ENCODE results near the gene SEL1L3.

SEL1L3 gene

GRCh38 chr4:25826074-25826752 is 36.6 kb downstream of the SEL1L3 start:
- TF ChIP-seq TAF1 (IDR thresholded peaks at IDR 0.05; ENCODE audit: low read depth, low read length) (no peak), PAX5 (IDR thresholded peaks at IDR 0.05; ENCODE audit: insufficient read depth, low read length, severe bottlenecking) (no peak), POLR2A (IDR thresholded peaks at IDR 0.05; ENCODE audit: low read depth, low read length) (no peak), POU2F2 (IDR thresholded peaks at IDR 0.05; ENCODE audit: low read depth, low read length) (no peak), SPI1 (IDR thresholded peaks at IDR 0.05; ENCODE audit: low read depth, low read length) (no peak), POLR2AphosphoS5 (IDR thresholded peaks at IDR 0.05; ENCODE audit: low read depth, low read length) (no peak)
- FAIRE-seq (no peak), DNase-seq (ENCODE audit: insufficient read length, low spot score) (no peak)

DNA sequence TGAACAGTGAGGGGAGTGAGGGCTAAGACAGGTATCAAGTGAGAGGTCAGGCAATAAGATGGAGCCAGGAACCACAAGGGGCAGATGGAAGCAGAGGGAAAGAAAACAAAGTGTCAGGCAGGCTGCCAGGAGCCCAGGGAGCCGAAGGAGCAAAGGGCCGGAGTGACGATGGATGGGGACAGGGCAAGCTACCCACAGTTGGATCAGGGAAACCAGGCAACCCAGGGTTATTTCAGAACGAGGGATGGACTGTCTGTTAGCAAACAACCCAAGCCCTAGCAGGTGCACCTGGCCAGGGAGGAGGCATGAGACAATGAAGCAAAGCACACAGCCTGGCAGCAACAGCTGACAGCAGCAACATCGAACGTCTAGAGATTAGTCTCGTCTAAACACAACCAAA is 39.2 kb downstream of the SEL1L3 start:
- TF ChIP-seq POLR2A (IDR thresholded peaks at IDR 0.05; ENCODE audit: low read depth, low read length) (no peak), POU2F2 (IDR thresholded peaks at IDR 0.05; ENCODE audit: low read depth, low read length) (no peak), TAF1 (IDR thresholded peaks at IDR 0.05; ENCODE audit: low read depth, low read length) (no peak), PAX5 (IDR thresholded peaks at IDR 0.05; ENCODE audit: insufficient read depth, low read length, severe bottlenecking) (no peak), POLR2AphosphoS5 (IDR thresholded peaks at IDR 0.05; ENCODE audit: low read depth, low read length) (no peak), SPI1 (IDR thresholded peaks at IDR 0.05; ENCODE audit: low read depth, low read length) (no peak)
- no peak for FAIRE-seq
- DNase-seq (ENCODE audit: insufficient read length, low spot score), result no peak

DNA sequence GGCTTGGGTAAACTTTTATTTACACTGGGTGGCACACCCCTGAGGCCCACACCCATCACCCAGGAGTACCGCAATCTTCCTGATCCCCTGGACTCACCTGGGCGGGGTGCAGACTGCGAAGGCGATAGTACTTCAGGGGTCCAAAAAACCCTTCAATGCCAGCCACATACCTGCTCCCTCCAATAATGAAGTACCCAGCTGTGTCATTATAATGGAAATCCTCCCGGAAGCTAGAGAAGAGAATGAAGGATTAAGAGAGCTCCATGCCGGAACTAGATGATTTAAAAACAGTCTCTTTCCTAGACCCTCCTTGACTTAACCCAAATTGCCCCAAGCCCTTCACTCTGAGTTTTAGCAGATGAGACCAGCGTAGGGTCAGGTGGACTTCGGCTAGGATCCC is 40.9 kb downstream of the SEL1L3 start:
- TF ChIP-seq POLR2A (IDR thresholded peaks at IDR 0.05; ENCODE audit: low read depth, low read length) (no peak), POU2F2 (IDR thresholded peaks at IDR 0.05; ENCODE audit: low read depth, low read length) (no peak), SPI1 (IDR thresholded peaks at IDR 0.05; ENCODE audit: low read depth, low read length) (no peak), TAF1 (IDR thresholded peaks at IDR 0.05; ENCODE audit: low read depth, low read length) (no peak), PAX5 (IDR thresholded peaks at IDR 0.05; ENCODE audit: insufficient read depth, low read length, severe bottlenecking) (no peak), POLR2AphosphoS5 (IDR thresholded peaks at IDR 0.05; ENCODE audit: low read depth, low read length) (no peak)
- FAIRE-seq, result no peak
- DNase-seq (ENCODE audit: insufficient read length, low spot score), result no peak

- no peak for TF ChIP-seq TAF1 (IDR thresholded peaks at IDR 0.05; ENCODE audit: low read depth, low read length)
- TF ChIP-seq POLR2AphosphoS5 (IDR thresholded peaks at IDR 0.05; ENCODE audit: low read depth, low read length), result no peak
- TF ChIP-seq SPI1 (IDR thresholded peaks at IDR 0.05; ENCODE audit: low read depth, low read length), result no peak
- no peak for TF ChIP-seq PAX5 (IDR thresholded peaks at IDR 0.05; ENCODE audit: insufficient read depth, low read length, severe bottlenecking)
- TF ChIP-seq POLR2A (IDR thresholded peaks at IDR 0.05; ENCODE audit: low read depth, low read length), result no peak
- TF ChIP-seq POU2F2 (IDR thresholded peaks at IDR 0.05; ENCODE audit: low read depth, low read length), result no peak
- no peak for FAIRE-seq
- no peak for DNase-seq (ENCODE audit: insufficient read length, low spot score)
These were observed 41.5 kb downstream of the SEL1L3 start for GRCh38 chr4:25821267-25821666.

GRCh38 chr4:25818876-25819275 is 43.9 kb downstream of the SEL1L3 start:
- FAIRE-seq, result no peak
- no peak for TF ChIP-seq POU2F2 (IDR thresholded peaks at IDR 0.05; ENCODE audit: low read depth, low read length)
- TF ChIP-seq POLR2AphosphoS5 (IDR thresholded peaks at IDR 0.05; ENCODE audit: low read depth, low read length), result no peak
- TF ChIP-seq SPI1 (IDR thresholded peaks at IDR 0.05; ENCODE audit: low read depth, low read length), result no peak
- TF ChIP-seq TAF1 (IDR thresholded peaks at IDR 0.05; ENCODE audit: low read depth, low read length), result no peak
- no peak for TF ChIP-seq PAX5 (IDR thresholded peaks at IDR 0.05; ENCODE audit: insufficient read depth, low read length, severe bottlenecking)
- no peak for TF ChIP-seq POLR2A (IDR thresholded peaks at IDR 0.05; ENCODE audit: low read depth, low read length)

DNA sequence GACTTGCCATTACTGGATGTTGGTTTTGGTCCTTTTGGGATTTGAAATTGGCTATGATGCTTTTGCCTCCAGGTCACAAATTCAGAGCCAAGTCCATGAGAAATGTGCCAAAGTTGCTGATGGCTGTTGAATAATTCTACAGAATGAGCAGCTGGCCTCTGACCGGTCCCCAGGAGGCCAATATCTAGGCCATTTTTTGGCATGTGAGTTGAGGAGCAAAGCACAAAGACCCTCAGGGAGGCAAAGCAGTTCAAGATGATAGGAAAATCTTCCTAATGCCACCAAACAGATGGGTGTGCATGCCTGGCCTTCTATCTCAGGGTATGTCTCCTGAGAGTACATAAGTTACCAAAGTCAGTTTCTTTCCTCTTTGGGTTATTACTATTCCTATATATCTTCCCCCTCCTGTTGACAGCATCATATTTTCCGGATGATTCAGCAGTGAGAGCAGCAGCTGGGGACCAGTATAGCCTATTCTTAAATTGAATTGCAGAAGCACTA is 44.4 kb downstream of the SEL1L3 start:
- DNase-seq (ENCODE audit: insufficient read length, low spot score) (no peak), FAIRE-seq (no peak)
- no peak for TF ChIP-seq SPI1 (IDR thresholded peaks at IDR 0.05; ENCODE audit: low read depth, low read length)
- TF ChIP-seq POLR2A (IDR thresholded peaks at IDR 0.05; ENCODE audit: low read depth, low read length), result no peak
- TF ChIP-seq POLR2AphosphoS5 (IDR thresholded peaks at IDR 0.05; ENCODE audit: low read depth, low read length), result no peak

More at GRCh38 chr4:25818876-25819275, 43.9 kb downstream of the SEL1L3 start:
- no peak for DNase-seq (ENCODE audit: insufficient read length, low spot score)

- FAIRE-seq, result no peak
These were observed 45.6 kb downstream of the SEL1L3 start for GRCh38 chr4:25817059-25817681.

DNA sequence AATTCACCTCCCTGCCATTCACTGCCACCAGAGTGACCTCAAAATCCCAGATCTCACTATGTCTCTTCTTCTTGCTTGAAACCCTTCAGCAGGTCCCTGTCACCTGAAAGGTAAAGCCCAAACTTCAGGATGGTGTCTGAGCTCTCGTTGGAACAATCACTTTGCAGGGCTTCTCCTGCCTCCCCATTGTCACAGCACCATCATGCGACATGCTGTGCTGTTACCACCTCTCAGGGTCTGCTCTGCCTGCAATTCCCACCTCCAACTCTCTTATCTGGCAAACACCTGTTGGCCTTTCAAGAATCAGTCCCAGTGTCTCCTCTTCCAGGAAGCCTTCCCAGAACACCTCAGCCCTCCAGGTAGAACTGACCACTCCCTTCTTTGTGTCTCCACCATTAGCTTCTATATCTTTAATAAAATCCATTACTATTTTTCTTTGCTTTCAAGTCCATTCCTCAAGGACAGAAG is 46.2 kb downstream of the SEL1L3 start:
- no peak for DNase-seq (ENCODE audit: insufficient read length, low spot score)
- no peak for TF ChIP-seq SPI1 (IDR thresholded peaks at IDR 0.05; ENCODE audit: low read depth, low read length)
- no peak for TF ChIP-seq POLR2A (IDR thresholded peaks at IDR 0.05; ENCODE audit: low read depth, low read length)
- no peak for TF ChIP-seq PAX5 (IDR thresholded peaks at IDR 0.05; ENCODE audit: insufficient read depth, low read length, severe bottlenecking)
- TF ChIP-seq POLR2AphosphoS5 (IDR thresholded peaks at IDR 0.05; ENCODE audit: low read depth, low read length), result no peak
- TF ChIP-seq TAF1 (IDR thresholded peaks at IDR 0.05; ENCODE audit: low read depth, low read length), result no peak
- TF ChIP-seq POU2F2 (IDR thresholded peaks at IDR 0.05; ENCODE audit: low read depth, low read length), result no peak
- no peak for FAIRE-seq

More at GRCh38 chr4:25817059-25817681, 45.6 kb downstream of the SEL1L3 start:
- TF ChIP-seq POLR2AphosphoS5 (IDR thresholded peaks at IDR 0.05; ENCODE audit: low read depth, low read length), result no peak
- no peak for TF ChIP-seq PAX5 (IDR thresholded peaks at IDR 0.05; ENCODE audit: insufficient read depth, low read length, severe bottlenecking)
- no peak for TF ChIP-seq SPI1 (IDR thresholded peaks at IDR 0.05; ENCODE audit: low read depth, low read length)
- TF ChIP-seq POLR2A (IDR thresholded peaks at IDR 0.05; ENCODE audit: low read depth, low read length), result no peak
- no peak for TF ChIP-seq TAF1 (IDR thresholded peaks at IDR 0.05; ENCODE audit: low read depth, low read length)
- no peak for TF ChIP-seq POU2F2 (IDR thresholded peaks at IDR 0.05; ENCODE audit: low read depth, low read length)
- DNase-seq (ENCODE audit: insufficient read length, low spot score), result no peak

DNA sequence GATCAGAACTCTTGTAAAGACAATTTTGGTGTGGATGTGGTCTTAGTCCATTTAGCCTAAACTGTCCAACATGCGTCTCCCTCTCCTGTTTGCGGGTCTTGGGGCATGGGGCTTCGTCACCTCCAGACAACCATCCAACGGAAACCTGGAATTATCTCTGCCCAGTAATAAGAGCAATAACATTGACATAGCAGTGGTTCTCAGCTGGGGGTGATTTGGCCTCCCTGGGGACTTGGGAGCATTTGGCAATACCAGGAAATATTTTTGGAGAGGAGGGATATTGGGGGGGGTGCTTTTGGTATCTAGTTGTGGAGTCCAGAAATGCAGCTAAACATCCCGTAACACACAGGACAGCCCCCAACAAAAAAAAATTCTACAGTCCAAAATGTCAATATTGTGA is 47.2 kb downstream of the SEL1L3 start:
- TF ChIP-seq SPI1 (IDR thresholded peaks at IDR 0.05; ENCODE audit: low read depth, low read length) (no peak), POLR2AphosphoS5 (IDR thresholded peaks at IDR 0.05; ENCODE audit: low read depth, low read length) (no peak), TAF1 (IDR thresholded peaks at IDR 0.05; ENCODE audit: low read depth, low read length) (no peak), POU2F2 (IDR thresholded peaks at IDR 0.05; ENCODE audit: low read depth, low read length) (no peak), PAX5 (IDR thresholded peaks at IDR 0.05; ENCODE audit: insufficient read depth, low read length, severe bottlenecking) (no peak), POLR2A (IDR thresholded peaks at IDR 0.05; ENCODE audit: low read depth, low read length) (no peak)
- FAIRE-seq, result no peak
- no peak for DNase-seq (ENCODE audit: insufficient read length, low spot score)

Data from GM12891 (cell line).